ENCODE results near the gene EHD1. TPM values are rescaled to one million over a fixed set of nuclear protein-coding genes. Genes with fewer than 3 reads are reported as not detected.

EHD1 gene
- total and polyA plus RNA-seq, 2 of the 8 experiments (the other 6 are each of a cell fraction or from before 2014, with no cell fraction given): 31.5 to 42.9 TPM

- FAIRE-seq: no peak
- Histone ChIP-seq H3K27me3 (replicated peaks in 1 of 4; ENCODE audit: control insufficient read depth in 3 of 4, extremely low read depth in 1 of 4, insufficient read depth in 3 of 4, low read length in 3 of 4) (no peaks in the 10 kb centered on the region), H2BK20ac (ENCODE audit: low read length) (no peak overlapping the region), H3K4me3 (ENCODE audit: extremely low read depth in 1 of 4, insufficient read depth in 2 of 4, low read depth in 3 of 4, low read length in 4 of 4) (no peak overlapping the region), H4K8ac (ENCODE audit: extremely low read depth, insufficient read depth, low read length) (no peak overlapping the region), H4K91ac (replicated peaks; ENCODE audit: insufficient read length, low read length) (no peak overlapping the region), H2BK12ac (ENCODE audit: low read depth, low read length) (no peak overlapping the region), H2BK5ac (ENCODE audit: low read depth, low read length) (no peak overlapping the region), H3K4ac (replicated peaks; ENCODE audit: insufficient read length, low read depth, low read length) (no peak overlapping the region), H2BK120ac (replicated peaks; ENCODE audit: low read depth, low read length) (no peak overlapping the region), H4K20me1 (replicated peaks in 1 of 2; ENCODE audit: control insufficient read depth in 1 of 2, insufficient read depth in 2 of 2, low read length in 2 of 2) (peaks cover 0 to 3% of the 10 kb centered on the region in 2 experiments), H3K9me3 (ENCODE audit: insufficient read depth in 2 of 2, low read depth in 1 of 2, low read length in 1 of 2) (no peaks in the 10 kb centered on the region), H3K36me3 (ENCODE audit: control insufficient read depth in 2 of 4, insufficient read depth in 4 of 4, low read length in 3 of 4) (peaks cover 0 to 11% (median 1%) of the 10 kb centered on the region in 4 experiments; a peak in 3 of 8 replicates), H4K5ac (ENCODE audit: insufficient read length, low read depth, low read length) (no peak overlapping the region), H2BK15ac (ENCODE audit: low read length) (no peak overlapping the region), H3K4me1 (replicated peaks in 1 of 4; ENCODE audit: control insufficient read depth in 3 of 4, insufficient read depth in 4 of 4, low read length in 3 of 4) (peaks cover 0 to 2% (median under 1%) of the 10 kb centered on the region in 4 experiments; a peak in 2 of 7 replicates), H3K23ac (ENCODE audit: insufficient read length) (no peak overlapping the region), H3K56ac (replicated peaks; ENCODE audit: insufficient read length, low read depth, low read length) (no peak overlapping the region), H3K4me2 (ENCODE audit: insufficient read depth in 1 of 2, low read depth in 2 of 2, low read length in 2 of 2) (no peak overlapping the region), H3K79me1 (ENCODE audit: low read depth, low read length) (no peaks in the 10 kb centered on the region), H3K14ac (ENCODE audit: insufficient read length) (no peak overlapping the region), H3K27ac (ENCODE audit: low read depth, low read length) (no peak overlapping the region), H3K23me2 (ENCODE audit: low read depth, low read length) (no peaks in the 10 kb centered on the region), H3K79me2 (ENCODE audit: control insufficient read depth in 1 of 2, insufficient read depth in 2 of 2, low read length in 2 of 2) (no peaks in the 10 kb centered on the region), H3K18ac (ENCODE audit: extremely low read depth, low read length) (no peak overlapping the region), H3K9ac (replicated peaks in 1 of 4; ENCODE audit: extremely low read depth in 1 of 4, low read depth in 3 of 4, low read length in 3 of 4) (no peak overlapping the region), H2AFZ (ENCODE audit: low read length) (no peak overlapping the region), H2AK5ac (ENCODE audit: low read depth, low read length) (no peak overlapping the region)
- CTCF ChIA-PET (ENCODE audit: partially characterized antibody): interaction anchor here (0.6 to 32.2 kb wide), 9 partner anchors 8 to 126 kb away, joined by 3 to 1058 read pairs (median 6); partner anchors contain the start of genes BATF2, CDC42BPG and EHD1
- no peak for DNase-seq (ENCODE audit: low read depth in 1 of 2, low spot score in 2 of 2)
- POLR2A ChIA-PET (ENCODE audit: partially characterized antibody): interaction anchor here (1.4 to 24.6 kb wide), 3 partner anchors 39 to 93 kb away, joined by 3 to 408 read pairs (median 4); partner anchors contain the start of gene MAP4K2
- TF ChIP-seq POLR2A (IDR thresholded peaks at IDR 0.05; ENCODE audit: control extremely low read depth in 1 of 2, low read depth in 2 of 2, low read length in 2 of 2) (no peak), RXRA (IDR thresholded peaks at IDR 0.05; ENCODE audit: insufficient read depth, low read depth, low read length) (no peak), TEAD4 (IDR thresholded peaks at IDR 0.05; ENCODE audit: low read depth, low read length) (no peak), HDAC2 (IDR thresholded peaks at IDR 0.05; ENCODE audit: borderline replicate concordance in 1 of 2, low read depth in 2 of 2, low read length in 2 of 2) (no peak), BACH1 (IDR thresholded peaks at IDR 0.05; ENCODE audit: low read length) (no peak)
- 90% methylated on average over 14 of the region's 14 CpGs; no CpG with 5 or more reads in 1 of the 2 experiments for WGBS, 2 experiments (ENCODE audit: extremely low coverage in 1 of 2, insufficient coverage in 1 of 2, insufficient read length in 1 of 2, insufficient replicate concordance in 2 of 2, low coverage in 1 of 2, low lambda C conversion rate in 2 of 2, missing lambda C conversion rate in 1 of 2)
Measured at GRCh38 chr11:64896448-64897022, 18.1 kb upstream of the EHD1 start.
